GM21737 (cell line): Measurements from ENCODE around the gene SLC44A3.

Experiments used
- ATAC-seq: cut with Tn5 transposase; IDR thresholded peaks from one replicate; pipeline ENCODE4 v1.9.1; 2021; ENCODE audit warnings: mild to moderate bottlenecking, moderate library complexity; ENCODE audit not compliant: unreplicated experiment

SLC44A3 gene

DNA sequence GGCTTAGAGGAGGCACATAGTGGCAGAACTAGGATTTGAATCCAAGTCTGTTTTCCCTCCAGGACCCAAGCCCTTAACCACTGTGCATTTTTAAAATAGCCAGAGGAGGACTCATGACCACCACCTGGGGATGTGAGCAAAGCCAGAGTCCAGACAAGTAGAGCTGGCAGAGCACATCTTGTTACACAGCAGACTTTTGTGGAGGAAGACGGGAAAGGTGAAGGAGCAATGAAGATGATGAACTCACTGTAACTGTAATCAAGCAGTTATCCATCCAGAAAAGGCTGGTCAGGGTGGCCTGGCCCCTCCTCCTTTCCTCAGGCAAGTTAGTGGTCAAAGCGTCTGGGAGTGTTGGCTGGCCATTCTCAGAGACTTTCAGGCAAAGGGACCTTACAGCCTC lies 50.9 kb downstream of the SLC44A3 start:
- no peak for ATAC-seq

DNA sequence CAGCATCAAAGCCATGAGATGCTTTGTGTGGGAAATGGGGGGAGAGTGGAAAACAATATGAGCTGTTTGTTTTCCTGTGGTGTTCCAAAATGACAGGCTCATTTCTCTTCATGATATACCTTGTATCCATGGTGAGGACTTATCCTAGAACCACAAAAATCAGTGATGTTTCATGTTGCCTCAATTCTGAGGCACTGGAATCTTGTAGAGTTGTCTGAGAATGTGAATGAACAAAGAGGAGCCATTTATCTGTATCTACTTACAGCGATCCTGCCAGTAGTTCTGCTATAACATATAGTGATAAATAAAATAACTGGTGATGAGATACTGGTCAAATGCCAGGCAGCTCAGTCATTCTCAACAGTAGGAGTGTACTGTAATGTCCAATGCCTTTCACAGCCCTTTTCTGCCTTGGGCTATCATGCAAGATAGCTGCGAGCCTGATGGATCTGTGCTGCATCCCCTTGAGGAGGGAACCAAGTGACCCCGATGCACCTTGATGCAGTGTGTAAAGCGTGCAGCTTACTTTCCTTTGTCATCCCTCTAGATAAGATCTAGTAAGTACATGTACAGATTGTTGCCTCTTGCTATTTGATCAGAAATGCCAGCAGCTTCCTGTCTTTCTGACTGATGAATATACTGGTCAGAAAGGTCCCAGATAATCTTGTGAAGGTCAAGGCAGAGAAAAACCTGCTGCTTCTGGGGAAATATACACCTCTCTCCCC lies 52.8 kb downstream of the SLC44A3 start:
- no peak for ATAC-seq

DNA sequence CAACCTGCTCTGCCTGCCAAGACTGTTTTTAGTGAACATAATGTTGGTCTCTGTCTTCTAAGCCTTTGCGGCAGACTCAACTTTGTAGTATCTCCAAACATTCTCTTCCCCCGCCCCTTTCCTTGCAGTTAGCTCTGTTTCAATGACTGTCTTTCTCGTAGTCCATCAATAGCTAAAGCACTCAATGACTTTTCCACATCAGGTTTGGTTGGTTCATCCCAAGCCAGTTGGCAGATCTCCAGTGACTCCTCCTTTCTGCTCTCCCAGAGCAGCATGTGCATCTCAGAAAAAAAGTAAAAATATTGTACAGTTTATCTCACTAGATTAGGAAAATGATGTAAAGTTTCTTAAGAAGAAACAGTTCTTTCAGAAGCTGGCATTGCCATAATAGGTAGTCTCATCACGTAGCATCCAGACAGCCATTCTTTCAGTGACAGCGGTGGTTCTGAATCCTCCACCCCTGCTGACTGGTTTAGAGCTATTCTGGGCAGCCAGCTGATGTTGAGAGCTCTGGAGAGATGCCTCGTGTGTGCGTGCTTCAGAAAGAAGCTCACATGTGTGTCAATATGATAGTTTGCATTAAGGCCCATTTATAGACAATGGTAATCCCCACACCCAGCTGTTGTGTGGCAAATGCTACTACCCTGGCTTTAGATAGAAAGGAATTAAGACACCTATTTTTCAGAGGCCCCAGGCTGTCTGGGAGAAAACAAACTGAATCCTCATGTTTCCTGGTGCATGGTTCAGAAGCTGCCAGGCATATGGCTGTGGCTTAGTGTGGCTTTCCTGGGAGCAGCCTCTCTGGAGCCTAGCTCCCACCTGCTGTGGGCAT lies 53.6 kb downstream of the SLC44A3 start:
- no peak for ATAC-seq

DNA sequence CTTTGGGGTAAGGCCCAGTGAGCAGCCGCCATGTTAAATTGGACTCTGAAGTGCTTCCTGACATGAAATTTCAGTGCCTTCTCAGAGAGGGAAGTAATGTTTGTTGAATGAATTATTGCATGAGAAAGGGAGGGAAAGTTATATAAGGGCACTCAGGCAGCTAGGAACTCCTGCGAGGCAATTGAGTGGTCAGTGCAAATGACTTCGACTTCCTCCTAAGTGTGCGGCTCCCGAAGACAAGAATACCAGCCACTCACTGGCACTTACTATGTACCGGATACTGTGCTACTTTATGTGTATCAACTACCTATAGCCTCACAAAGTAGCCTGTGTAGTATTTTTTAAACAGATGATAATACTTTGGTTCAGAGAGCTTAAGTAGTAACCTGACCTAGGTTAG lies 54.3 kb downstream of the SLC44A3 start:
- ATAC-seq = no peak

DNA sequence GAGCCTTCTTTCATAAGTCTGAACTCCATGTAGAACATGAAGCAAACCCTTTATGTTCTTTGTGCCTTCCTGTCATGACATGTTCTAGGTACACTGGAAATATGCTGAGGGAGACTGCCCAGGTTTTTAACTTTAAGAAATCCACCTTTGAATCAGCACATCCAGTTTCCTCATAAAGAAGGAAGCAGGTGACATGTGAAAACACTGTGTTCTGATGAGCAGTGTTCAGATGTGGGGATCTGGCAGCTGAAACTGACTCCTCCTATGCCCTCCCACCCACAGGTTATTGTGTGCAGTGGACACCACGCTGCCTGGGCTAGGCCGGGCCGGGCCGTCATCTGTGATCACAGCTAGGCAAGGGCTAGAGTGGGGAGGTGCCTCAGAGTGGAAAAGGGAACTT lies 55.6 kb downstream of the SLC44A3 start:
- ATAC-seq = no peak

DNA sequence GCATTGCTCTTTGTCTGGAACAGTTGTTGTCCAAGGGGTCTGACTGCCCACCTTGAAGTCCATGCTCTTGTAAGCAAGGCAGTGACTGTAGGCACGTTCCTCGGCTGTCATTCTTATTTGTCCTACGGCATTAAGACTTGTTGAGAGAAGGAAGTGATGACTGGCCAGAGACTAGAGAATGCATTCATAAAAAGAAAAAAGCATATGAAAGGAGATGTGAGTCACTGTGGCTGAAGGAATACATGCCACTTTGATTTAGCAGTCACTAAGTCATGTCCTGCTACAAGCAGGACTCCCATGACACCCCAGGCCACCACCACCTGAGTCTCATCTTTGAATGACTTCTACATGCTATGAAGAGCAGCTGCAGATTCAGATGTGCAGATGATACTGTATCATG lies 56.2 kb downstream of the SLC44A3 start:
- ATAC-seq = no peak

DNA sequence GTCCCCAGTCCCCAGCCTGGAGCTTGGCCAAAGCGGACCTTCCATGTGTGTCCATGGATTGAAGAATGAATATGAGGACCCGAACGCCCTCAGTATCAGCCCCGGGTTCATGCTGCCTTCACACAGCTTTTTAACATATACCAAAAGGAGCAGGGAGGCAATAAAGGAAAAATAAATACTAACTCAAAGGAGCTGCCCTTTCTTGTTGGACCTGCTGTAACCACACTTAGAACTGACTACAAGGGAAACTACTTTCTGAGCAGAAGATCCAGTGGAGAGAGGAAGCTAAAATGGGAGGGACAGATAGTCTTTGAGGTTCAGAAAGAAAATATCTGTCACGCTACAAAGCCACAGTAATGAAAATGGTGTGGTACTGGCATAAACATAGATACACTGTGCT lies 58.2 kb downstream of the SLC44A3 start:
- ATAC-seq = no peak

DNA sequence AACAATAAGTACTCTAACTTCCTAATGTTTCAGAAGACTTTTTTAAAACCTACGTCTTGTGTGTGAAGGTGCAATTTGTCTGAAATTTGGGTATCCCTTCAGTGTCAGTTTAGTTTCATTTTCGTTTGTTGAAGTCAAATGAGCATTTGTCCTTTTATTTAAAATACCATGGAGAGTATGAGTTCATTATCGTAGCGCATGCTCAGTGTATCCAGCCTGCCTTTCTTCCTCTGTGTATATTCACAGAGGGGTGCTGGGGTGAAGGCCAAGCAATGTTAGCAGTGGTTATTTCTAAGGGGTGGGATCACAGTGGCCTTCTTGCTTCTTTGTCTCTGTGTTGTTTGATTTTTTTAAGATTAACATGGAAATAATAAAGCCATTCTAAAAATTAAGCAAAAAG lies 63.5 kb downstream of the SLC44A3 start:
- no peak for ATAC-seq

DNA sequence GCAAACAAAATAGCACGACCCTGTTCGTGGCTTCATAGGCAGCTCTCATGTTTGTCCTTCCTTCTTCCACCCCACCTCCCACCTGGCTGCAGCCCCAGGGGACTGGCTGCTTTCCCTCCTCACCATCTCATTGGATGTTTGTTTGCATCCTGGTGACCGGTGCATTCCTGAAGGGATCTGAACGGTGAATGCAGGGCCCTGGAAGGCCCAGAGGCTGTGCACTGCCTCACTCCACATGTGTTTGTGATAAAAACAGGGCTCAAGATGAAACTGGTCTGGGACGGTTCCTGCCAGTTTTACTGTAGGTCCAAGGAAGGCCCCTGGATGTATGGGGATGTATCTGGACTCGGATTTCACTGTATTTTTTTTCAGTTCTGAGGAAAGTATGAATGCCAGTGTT lies 63.9 kb downstream of the SLC44A3 start:
- no peak for ATAC-seq

DNA sequence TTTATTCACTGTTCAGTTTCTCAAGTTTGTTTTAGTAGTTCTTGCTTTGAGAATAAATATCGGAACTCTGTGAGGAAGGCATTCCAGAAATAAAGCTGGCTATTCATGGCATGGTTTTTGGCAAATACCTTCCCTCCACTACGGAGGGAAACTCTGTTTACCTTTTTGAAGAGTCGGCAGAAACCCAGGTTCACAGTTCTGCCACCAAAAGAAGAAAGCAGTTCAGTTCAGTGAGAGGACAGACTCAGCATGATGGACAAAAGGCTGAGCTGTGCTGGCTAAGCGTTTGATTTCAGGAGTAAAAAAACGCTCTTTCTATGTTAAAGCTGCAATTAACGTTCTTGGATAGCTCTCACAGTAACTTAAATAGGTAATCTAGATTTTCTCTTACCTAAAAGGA lies 64.3 kb downstream of the SLC44A3 start:
- no peak for ATAC-seq

DNA sequence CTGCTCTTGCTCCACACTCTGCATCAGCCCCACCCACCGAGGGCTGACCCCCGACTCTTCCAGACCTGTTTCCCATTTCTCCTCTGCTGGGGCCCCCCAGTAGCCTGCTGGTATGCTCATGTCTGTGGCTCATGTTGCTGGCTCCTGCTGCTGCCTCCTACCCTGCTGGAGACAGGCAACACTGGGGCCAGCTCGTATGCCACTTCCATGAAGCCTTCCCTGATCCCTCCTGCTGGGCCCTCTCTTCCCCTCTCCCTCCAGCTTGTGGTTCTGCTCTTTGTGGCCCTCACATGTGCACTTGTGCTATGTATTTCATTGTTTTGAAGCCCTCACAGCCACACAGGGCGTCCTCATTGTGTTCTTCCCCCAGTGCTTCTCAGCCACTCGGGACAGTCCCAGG lies 66.2 kb downstream of the SLC44A3 start:
- ATAC-seq = no peak

DNA sequence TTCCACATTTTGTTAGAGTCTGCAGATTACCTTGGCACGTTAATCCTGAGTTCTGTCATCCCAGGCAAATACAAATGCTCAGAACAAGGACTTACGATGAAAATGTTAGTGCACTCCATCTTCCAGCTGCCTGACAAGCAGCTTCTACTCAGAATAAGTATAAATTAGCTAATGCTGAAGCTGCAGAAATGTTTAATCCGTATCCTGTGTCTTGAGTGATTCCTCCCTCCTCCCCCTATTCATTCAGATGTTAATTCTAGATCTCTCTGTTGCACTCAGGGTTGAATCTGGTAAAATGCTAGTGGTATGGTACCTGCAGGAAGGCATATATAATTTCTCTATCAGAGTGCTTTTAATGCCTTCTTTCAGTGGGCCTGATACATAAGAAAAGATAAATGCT lies 66.9 kb downstream of the SLC44A3 start:
- ATAC-seq = no peak

DNA sequence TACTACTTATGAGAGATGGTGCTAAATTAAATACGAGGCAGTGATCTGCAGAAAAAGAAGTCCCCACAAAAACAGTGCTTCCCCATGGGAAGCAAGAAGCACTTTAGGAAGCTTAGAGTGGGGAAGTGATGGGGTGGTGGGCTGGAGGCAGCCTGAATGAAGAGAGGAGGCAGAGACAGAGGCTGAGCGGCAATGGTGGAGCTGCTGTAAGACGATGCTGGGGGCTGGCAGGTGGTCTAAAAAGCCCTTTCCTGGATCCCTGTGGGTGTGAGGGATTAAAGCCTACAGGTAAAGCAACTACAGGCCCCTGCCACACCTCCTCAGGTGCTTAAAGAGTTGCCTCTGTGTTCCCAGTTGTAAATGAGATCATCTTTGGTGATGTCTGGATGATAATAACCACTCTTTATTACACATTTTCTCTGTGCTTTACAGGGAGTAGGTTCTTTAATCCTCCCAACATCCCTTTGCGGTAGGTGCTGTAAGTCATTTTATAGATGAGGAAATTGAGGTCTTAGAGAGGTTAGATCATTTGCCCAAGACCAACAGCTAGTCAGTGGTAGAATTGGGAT lies 67.5 kb downstream of the SLC44A3 start:
- ATAC-seq = no peak

DNA sequence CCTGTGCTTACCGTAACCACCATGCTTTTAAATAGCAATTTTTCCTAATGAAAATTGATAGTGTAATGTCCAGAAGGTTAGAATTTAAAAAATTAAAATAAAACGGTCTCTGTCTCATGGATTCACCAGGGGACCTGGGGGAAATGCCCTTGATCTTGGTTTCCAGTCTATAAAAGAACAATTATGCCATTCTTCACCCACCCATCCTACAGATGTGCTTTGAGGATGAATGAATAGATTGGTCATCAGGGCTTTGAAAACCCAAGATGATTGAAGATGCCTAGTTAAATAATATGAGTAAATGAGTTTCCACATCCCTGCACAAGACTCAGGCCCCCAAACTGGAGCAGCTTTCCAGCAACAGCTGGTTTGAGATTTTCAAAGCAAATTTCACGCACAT lies 68.0 kb downstream of the SLC44A3 start:
- no peak for ATAC-seq

DNA sequence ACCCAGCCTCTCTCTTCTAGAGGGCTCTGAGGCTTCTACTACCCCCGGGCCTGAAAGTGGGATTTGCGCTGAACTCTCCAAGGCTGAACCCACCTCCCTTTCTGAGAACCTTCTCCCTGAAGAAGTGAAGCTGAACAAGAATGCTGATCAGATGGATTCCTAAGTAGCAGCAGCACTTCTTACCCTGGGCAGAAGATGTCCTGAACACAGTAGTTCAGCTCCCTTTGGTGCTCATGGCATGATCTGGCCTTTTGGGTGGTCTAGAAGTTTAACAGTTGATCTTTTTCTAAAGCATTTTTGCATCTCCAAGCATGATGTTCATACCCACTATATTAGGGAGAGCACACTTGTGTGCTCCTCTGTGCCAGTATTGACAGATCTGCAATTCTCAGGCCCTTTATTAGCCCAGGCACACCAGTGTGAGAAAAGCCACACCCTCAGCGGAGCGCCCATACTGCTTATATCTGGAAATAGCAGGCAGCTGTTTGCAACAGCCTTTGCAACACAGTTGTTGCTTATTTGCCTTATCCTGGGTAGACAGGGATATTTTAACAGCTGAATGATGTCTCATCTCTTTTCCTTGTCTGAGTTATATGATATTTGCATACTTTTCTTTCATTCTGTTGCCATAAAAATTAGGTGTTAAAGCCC lies 72.6 kb downstream of the SLC44A3 start:
- ATAC-seq = no peak

DNA sequence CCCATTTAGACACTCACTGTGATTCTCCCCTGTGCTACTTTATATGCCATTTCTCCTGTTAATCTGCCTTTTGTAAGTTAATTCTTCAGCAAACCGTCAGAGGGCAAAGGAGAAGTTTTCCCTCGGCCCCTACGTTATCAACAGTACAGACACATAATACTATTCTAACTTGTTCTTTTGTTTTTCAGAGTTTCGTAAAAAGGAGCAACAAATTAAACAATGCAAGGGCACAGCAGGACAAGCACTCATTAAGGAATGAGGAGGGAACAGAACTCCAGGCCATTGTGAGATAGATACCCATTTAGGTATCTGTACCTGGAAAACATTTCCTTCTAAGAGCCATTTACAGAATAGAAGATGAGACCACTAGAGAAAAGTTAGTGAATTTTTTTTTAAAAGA lies 74.5 kb downstream of the SLC44A3 start:
- no peak for ATAC-seq

DNA sequence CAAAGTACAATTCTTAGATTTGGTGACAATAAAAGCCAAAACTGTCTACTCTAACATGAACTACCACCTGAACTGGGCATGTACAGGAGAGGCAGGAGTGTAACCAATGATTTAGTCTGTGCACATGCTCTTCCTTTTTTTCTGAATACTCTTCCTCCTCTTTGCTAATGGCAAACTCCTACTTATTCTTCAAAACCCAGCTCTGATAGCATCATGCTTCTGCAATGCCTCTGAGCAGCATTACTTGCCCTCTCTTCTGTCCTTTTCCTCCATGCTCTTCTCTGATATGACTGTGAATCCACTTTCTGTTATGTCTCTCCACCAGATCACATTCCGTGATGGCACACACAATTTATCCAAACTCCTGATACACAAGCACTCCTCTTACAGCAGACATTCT lies 75.4 kb downstream of the SLC44A3 start:
- ATAC-seq = no peak

DNA sequence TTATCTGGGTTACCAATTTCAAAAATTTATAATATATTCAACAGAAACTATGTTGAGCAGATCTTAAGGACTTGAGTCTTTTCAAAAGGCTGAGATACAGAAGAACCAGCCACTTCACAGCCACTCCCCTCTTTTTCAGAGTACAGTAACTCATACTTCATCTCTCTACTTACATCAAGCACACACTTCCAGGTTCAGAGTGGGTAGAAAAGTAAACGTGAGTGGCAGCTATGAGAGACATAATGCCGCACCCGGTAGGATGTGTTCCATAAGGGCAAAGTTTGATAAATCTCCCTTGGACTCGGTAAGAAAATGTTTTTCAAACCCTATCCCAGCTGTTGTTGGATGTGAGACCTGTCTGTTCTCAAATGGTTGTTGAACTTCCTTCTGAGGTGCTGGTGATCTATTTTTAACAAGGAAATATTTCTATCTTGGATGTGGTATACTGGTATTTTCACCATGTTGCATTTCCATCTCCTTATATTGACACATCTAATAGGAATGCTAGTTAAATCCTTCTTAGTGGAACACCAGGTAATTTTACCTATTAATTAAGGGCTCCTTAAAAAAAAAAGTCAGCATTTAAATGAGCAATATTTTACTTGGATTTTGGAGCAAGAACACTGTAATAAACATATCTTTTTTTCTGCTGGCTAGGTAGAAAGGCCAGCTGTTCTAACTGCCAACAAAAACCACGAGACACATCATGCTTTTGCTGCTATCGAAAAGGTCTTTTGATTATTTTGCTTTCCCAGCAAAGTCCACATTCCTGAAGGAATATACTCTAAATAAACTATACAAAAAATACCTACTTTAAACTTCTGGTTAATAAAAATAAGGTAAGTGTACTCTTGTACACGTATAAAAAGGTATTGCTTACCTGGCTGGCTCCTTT lies 78.6 kb downstream of the SLC44A3 start:
- ATAC-seq = no peak

DNA sequence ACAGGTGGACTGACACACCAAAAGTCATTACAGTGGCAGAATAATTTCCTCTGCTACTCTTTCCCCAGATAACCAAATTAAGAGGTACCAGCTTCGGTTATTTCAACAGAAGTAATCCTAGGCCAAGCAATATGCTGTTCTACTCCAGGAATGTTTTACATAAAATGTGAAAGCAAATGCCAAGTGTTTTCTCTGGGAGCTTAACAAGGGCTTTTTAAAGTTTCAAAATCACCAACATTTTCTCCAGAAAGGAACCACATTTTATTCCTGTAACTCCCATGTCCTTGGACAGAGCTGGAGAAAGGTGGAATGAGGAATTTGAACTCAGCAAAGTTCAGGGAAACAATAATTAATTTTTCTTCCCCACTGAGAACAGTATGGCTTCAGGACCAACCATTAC lies 79.6 kb downstream of the SLC44A3 start:
- ATAC-seq = no peak

DNA sequence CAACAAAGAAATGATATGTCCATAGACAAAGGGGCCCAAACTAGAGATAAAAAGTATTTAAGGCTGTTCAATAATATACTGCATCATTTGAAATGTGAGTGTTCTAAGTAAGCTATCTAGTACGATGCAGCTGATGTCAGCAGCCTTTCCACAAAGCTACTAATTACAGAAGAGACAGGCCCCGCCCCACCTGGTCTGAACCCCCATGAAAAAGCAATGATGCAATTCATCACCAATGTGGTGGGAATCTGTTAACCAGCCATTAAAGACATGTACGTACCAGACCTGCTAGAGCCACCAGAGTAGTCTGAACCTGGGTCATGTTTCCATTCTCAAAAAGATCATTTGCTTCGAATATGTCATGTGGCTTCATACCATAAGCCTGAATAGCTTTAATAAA lies 81.7 kb downstream of the SLC44A3 start:
- ATAC-seq = no peak
